GM12874 (cell line): ENCODE measurements around the gene CDKN1C.

Source experiments
- CTCF ChIP-seq: IDR thresholded peaks from 2 replicates; pipeline ENCODE4 v1.5.1; 2011; ENCODE audit warnings: low read depth, mild to moderate bottlenecking, control low read depth, low read length, moderate library complexity; ENCODE audit not compliant: insufficient read depth

The CDKN1C gene

GRCh38 chr11:2885678-2886081 lies at the start of gene CDKN1C:
TSS of gene CDKN1C (minus strand) at chr11:2885775. CDS start at chr11:2885456, 319 bp downstream.
- no peak for TF ChIP-seq CTCF

DNA sequence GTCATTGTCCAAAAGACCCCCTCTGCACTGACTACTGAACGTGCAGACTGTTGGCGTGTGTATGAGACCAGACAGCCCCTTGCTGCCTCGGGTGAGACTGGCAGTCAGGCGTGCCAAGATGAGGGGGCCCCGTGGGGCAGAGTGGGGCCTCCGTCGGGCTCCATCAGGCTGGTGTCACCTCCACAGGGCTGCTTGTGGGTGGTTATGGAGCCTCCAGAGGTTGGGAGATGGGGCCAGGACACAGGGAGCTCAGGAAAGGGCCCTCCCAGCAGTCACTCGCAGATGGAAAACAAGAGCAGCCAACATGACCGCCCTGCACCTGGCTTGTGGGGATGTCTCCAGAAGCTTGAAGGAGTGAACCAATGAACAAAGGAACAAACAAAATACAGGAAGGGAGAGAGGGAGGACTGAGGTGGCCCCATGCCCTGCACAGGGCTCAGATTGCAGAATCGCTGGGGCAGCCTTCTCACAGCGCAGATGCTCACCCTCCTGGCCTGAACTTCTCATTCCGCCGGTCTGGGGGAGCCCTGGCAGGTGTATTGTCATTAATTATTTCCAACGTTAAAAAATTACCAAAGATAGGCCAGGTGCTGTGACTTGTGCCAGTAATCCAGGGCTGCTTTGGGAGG lies 49.1 kb upstream of the CDKN1C start:
- no peak for TF ChIP-seq CTCF

GRCh38 chr11:2934021-2934550 lies 48.5 kb upstream of the CDKN1C start:
- TF ChIP-seq CTCF, result no peak

- TF ChIP-seq CTCF, result no peak
Measured at GRCh38 chr11:2933375-2934020, 47.9 kb upstream of the CDKN1C start.

GRCh38 chr11:2932850-2933251 lies 47.3 kb upstream of the CDKN1C start:
- TF ChIP-seq CTCF, result no peak

- TF ChIP-seq CTCF, result no peak
Measured at GRCh38 chr11:2931771-2932738, 46.5 kb upstream of the CDKN1C start.

- no peak for TF ChIP-seq CTCF
Measured at GRCh38 chr11:2931420-2931746, 45.8 kb upstream of the CDKN1C start.
